Loucy (cell line): ENCODE data around the gene CACNA1H.

ENCODE experiments used
- EZH2phosphoT487 ChIP-seq: fragments of 200-600 bp; IDR thresholded peaks from 2 replicates; pipeline ENCODE4 v1.6.1; 2018; ENCODE audit warnings: antibody characterized with exemption, mild to moderate bottlenecking, moderate library complexity, borderline replicate concordance
- TF ChIP-seq, protein P1 (sequence below): fragments of 200-600 bp; sonication (generic); conservative IDR thresholded peaks from 2 replicates; pipeline ENCODE4 v1.5.1; 2014; ENCODE audit warnings: mild to moderate bottlenecking, antibody characterized with exemption, low read length

DNA sequence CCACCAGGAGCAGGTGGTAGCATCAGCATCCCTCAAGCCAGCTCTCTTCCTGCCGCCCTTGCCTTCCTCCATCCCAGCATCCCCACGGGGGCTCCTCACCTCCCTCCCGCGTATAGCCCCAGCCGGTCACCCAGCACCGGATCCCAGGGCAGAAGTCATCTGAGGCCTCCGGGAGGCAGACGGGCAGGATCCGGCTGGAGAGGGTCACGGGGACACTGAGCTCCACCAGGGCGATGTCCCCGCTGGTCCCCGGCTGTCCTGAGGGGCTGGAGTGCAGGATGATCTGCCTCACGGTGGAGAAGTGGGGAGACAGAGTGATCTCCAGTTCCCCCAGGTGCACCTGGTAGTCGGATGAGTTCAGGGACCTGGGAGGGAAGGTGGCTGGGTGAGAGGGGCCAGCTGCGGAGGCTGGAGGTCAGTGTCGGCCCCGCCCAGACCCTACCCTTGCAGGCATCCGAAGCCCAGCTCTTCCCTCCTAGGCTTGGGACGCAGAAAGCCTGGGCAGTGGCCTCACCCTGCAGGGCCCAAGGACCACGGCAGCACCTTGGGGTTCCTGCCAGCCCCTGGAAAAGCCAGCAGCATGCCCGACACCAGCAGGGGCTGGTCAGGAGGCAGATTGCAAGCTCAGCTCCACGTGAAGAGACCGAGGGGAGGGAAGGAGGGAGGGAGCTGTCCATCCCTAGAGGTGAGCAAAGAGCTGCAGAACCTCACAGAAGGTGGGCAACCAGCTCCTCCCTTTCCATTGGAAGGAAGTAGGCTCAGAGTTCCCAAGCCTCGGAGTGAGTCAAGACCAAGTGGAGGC is 69.8 kb downstream of the CACNA1H start:
- TF ChIP-seq, protein P1, sequence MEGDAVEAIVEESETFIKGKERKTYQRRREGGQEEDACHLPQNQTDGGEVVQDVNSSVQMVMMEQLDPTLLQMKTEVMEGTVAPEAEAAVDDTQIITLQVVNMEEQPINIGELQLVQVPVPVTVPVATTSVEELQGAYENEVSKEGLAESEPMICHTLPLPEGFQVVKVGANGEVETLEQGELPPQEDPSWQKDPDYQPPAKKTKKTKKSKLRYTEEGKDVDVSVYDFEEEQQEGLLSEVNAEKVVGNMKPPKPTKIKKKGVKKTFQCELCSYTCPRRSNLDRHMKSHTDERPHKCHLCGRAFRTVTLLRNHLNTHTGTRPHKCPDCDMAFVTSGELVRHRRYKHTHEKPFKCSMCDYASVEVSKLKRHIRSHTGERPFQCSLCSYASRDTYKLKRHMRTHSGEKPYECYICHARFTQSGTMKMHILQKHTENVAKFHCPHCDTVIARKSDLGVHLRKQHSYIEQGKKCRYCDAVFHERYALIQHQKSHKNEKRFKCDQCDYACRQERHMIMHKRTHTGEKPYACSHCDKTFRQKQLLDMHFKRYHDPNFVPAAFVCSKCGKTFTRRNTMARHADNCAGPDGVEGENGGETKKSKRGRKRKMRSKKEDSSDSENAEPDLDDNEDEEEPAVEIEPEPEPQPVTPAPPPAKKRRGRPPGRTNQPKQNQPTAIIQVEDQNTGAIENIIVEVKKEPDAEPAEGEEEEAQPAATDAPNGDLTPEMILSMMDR: no peak
- TF ChIP-seq EZH2phosphoT487: no peak
